IMR-90 (cell line): ENCODE results near the gene S100A6. TPM values are rescaled to one million over a fixed set of nuclear protein-coding genes. Genes with fewer than 3 reads are reported as not detected.
A peak's percentile ranks its signal among the peaks of the same experiment; 100 is the strongest.

Experiments used
- ATAC-seq: fragments of 200-7000 bp; cut with Tn5 transposase; 2 replicates; pipeline ENCODE4 v1.9.1; 2020; ENCODE audit warnings: low read depth, mild to moderate bottlenecking, moderate library complexity
- BruUV-seq: library from RNA; stranded (reverse); fragments of 400-500 nt; replicated peaks from 2 replicates; lab custom pipeline; 2021; lab: Mats Ljungman, UMichigan
- CTCF ChIA-PET: fragments of 300-600 bp; formaldehyde crosslinking; extraction: SDS; loops from one replicate; lab custom pipeline; 2021; ENCODE audit warnings: antibody characterized with exemption; lab: Yijun Ruan, JAX
- POLR2A ChIA-PET: fragments of 300-600 bp; sonication (Branson Sonifier 250); formaldehyde crosslinking; loops from one replicate; lab custom pipeline; 2022; ENCODE audit warnings: antibody characterized with exemption; ENCODE audit not compliant: unreplicated experiment; lab: Charles Lee
- DNase-seq: peaks from one replicate; pipeline ENCODE4 v3.0.0; 2013
- H2AFZ ChIP-seq: replicated peaks from 2 replicates; pipeline ENCODE3; 2013; ENCODE audit warnings: low read length, mild to moderate bottlenecking; ENCODE audit not compliant: poor library complexity
- H2AK5ac ChIP-seq: 2 replicates; pipeline ENCODE4 v1.6.1; 2013; ENCODE audit warnings: low read depth, low read length, inconsistent platforms
- H2AK9ac ChIP-seq: replicated peaks from 2 replicates; pipeline ENCODE3; 2013; ENCODE audit warnings: mild to moderate bottlenecking, low read depth, low read length, moderate library complexity; ENCODE audit not compliant: poor library complexity
- H2BK120ac ChIP-seq: 2 replicates; pipeline ENCODE4 v1.6.1; 2013; ENCODE audit warnings: low read depth, low read length, inconsistent platforms
- H2BK15ac ChIP-seq: 3 replicates; pipeline ENCODE4 v1.6.1; 2013; ENCODE audit warnings: low read depth, low read length, inconsistent platforms
- H2BK20ac ChIP-seq: 2 replicates; pipeline ENCODE4 v1.6.1; 2013; ENCODE audit warnings: low read depth, mild to moderate bottlenecking, inconsistent platforms, low read length, moderate library complexity
- H2BK5ac ChIP-seq: 2 replicates; pipeline ENCODE4 v1.6.1; 2013; ENCODE audit warnings: mild to moderate bottlenecking, low read depth, low read length, inconsistent platforms; ENCODE audit not compliant: poor library complexity, severe bottlenecking
- H3K14ac ChIP-seq: replicated peaks from 2 replicates; pipeline ENCODE4 v1.6.1; 2013; ENCODE audit warnings: low read depth, low read length, inconsistent platforms
- H3K18ac ChIP-seq: 2 replicates; pipeline ENCODE4 v1.6.1; 2013; ENCODE audit warnings: low read depth, low read length, control low read depth
- H3K23ac ChIP-seq: 2 replicates; pipeline ENCODE4 v1.6.1; 2013; ENCODE audit warnings: low read depth, low read length, inconsistent platforms
- H3K27ac ChIP-seq: 2 replicates; pipeline ENCODE4 v1.5.1; 2013; ENCODE audit warnings: mild to moderate bottlenecking, control low read depth, low read length; ENCODE audit not compliant: insufficient read depth
- H3K27me3 ChIP-seq: 2 replicates; pipeline ENCODE4 v1.6.1; 2013; ENCODE audit warnings: low read length; ENCODE audit not compliant: control insufficient read depth, insufficient read depth
- H3K36me3 ChIP-seq: 2 replicates; pipeline ENCODE4 v1.6.1; 2013; ENCODE audit warnings: low read length, mixed read lengths; ENCODE audit not compliant: control insufficient read depth, insufficient read depth
- H3K4ac ChIP-seq: 2 replicates; pipeline ENCODE4 v1.6.1; 2013; ENCODE audit warnings: low read depth, low read length, inconsistent platforms
- H3K4me1 ChIP-seq: 2 replicates; pipeline ENCODE4 v1.6.1; 2013; ENCODE audit warnings: low read length, mixed read lengths; ENCODE audit not compliant: control insufficient read depth, insufficient read depth
- H3K4me2 ChIP-seq: 2 replicates; pipeline ENCODE4 v1.6.1; 2013; ENCODE audit warnings: low read depth, mild to moderate bottlenecking, control low read depth, low read length, moderate library complexity
- H3K4me3 ChIP-seq: 2 replicates; pipeline ENCODE4 v1.5.1; 2013; ENCODE audit warnings: low read depth, mild to moderate bottlenecking, control low read depth, low read length, moderate library complexity; ENCODE audit not compliant: insufficient read depth
- H3K56ac ChIP-seq: 2 replicates; pipeline ENCODE4 v1.6.1; 2013; ENCODE audit warnings: low read length, inconsistent platforms; ENCODE audit not compliant: insufficient read depth; ENCODE audit errors: extremely low read depth
- H3K79me1 ChIP-seq, 2 experiments: 2 replicates each; pipeline ENCODE4 v1.6.1; 2013; ENCODE audit warnings: low read length in 2 of 2, inconsistent platforms in 1 of 2, low read depth in 1 of 2
- H3K9ac ChIP-seq: 2 replicates; pipeline ENCODE4 v1.6.1; 2013; ENCODE audit warnings: low read depth, low read length, control low read depth
- H3K9me1 ChIP-seq: 2 replicates; pipeline ENCODE4 v1.6.1; 2013; ENCODE audit warnings: low read length, inconsistent platforms; ENCODE audit not compliant: insufficient read depth
- H3K9me3 ChIP-seq: 2 replicates; pipeline ENCODE4 v1.6.1; 2013; ENCODE audit warnings: low read length; ENCODE audit not compliant: control insufficient read depth, insufficient read depth
- H4K20me1 ChIP-seq: 2 replicates; pipeline ENCODE4 v1.6.1; 2013; ENCODE audit warnings: low read length, inconsistent platforms; ENCODE audit not compliant: insufficient read depth
- H4K5ac ChIP-seq: 2 replicates; pipeline ENCODE4 v1.6.1; 2013; ENCODE audit warnings: mild to moderate bottlenecking, low read depth, low read length, control low read depth
- H4K8ac ChIP-seq, 2 experiments: 2 replicates each; pipeline ENCODE4 v1.6.1; 2013; ENCODE audit warnings: low read depth in 2 of 2, low read length in 2 of 2, control low read depth in 1 of 2, inconsistent platforms in 1 of 2
- H4K91ac ChIP-seq: 2 replicates; pipeline ENCODE4 v1.6.1; 2013; ENCODE audit warnings: low read depth, low read length, inconsistent platforms; ENCODE audit not compliant: insufficient read depth
- CEBPB ChIP-seq: IDR thresholded peaks from 2 replicates; pipeline ENCODE4 v1.6.1; 2012; ENCODE audit warnings: low read depth, low read length, improper control_type of control experiment
- FOS ChIP-seq: fragments of 150-350 bp; IDR thresholded peaks from 2 replicates; pipeline ENCODE4 v1.6.1; 2016; ENCODE audit warnings: low read depth, low read length
- MAFK ChIP-seq: IDR thresholded peaks from 2 replicates; pipeline ENCODE4 v1.6.1; 2012; ENCODE audit warnings: low read depth, low read length, improper control_type of control experiment
- MAZ ChIP-seq: IDR thresholded peaks from 2 replicates; pipeline ENCODE4 v1.6.1; 2012; ENCODE audit warnings: low read depth, mild to moderate bottlenecking, low read length, improper control_type of control experiment, moderate library complexity, borderline replicate concordance
- RCOR1 ChIP-seq: IDR thresholded peaks from 2 replicates; pipeline ENCODE4 v1.6.1; 2012; ENCODE audit warnings: mild to moderate bottlenecking, low read length, improper control_type of control experiment; ENCODE audit not compliant: insufficient replicate concordance
- WGBS, 2 experiments: methylation state at CpG; one replicate each; pipeline versions ENCODE4 v1.1.5 to v1.1.7; 2013; ENCODE audit warnings: missing lambda C conversion rate in 2 of 2; ENCODE audit not compliant: insufficient read length in 1 of 2; ENCODE audit errors: extremely low coverage in 2 of 2; 5-methylcytosine and 5-hydroxymethylcytosine counted together
- dilution Hi-C: fragments of 300-500 bp; cut with HindIII; formaldehyde crosslinking; loops from one replicate; pipeline ENCODE4 v1.14.3; 2018; ENCODE audit warnings: low sequenced_read_pairs; ENCODE audit not compliant: unreplicated experiment
- in situ Hi-C: fragments of 300-500 bp; cut with MboI; formaldehyde crosslinking; loops from 3 replicates; pipeline ENCODE4 v1.14.3; 2019; ENCODE audit warnings: low sequenced_read_pairs, inconsistent platforms, mixed read lengths
- intact Hi-C: fragments of 100-400 bp; cut with micrococcal nuclease; formaldehyde crosslinking; loops from 2 replicates; pipeline ENCODE4 v1.10.0; 2022
- polyA plus RNA-seq, 3 experiments: library from polyadenylated mRNA; depleted of rRNA; stranded (reverse); fragments of >200 nt; gene quantifications; 2 replicates each; pipeline ENCODE4 v1.2.3, GENCODE V29; 2012; ENCODE audit warnings: low replicate concordance in 1 of 3
- total RNA-seq: library from RNA; depleted of rRNA; stranded (reverse); fragments of >200 nt; gene quantifications from 2 replicates; pipeline ENCODE4 v1.2.3, GENCODE V29; 2012

S100A6 gene
- total and polyA plus RNA-seq, 2 of the 4 experiments (the other 2 are of a cell fraction) = 373 to 1,755 TPM

DNA sequence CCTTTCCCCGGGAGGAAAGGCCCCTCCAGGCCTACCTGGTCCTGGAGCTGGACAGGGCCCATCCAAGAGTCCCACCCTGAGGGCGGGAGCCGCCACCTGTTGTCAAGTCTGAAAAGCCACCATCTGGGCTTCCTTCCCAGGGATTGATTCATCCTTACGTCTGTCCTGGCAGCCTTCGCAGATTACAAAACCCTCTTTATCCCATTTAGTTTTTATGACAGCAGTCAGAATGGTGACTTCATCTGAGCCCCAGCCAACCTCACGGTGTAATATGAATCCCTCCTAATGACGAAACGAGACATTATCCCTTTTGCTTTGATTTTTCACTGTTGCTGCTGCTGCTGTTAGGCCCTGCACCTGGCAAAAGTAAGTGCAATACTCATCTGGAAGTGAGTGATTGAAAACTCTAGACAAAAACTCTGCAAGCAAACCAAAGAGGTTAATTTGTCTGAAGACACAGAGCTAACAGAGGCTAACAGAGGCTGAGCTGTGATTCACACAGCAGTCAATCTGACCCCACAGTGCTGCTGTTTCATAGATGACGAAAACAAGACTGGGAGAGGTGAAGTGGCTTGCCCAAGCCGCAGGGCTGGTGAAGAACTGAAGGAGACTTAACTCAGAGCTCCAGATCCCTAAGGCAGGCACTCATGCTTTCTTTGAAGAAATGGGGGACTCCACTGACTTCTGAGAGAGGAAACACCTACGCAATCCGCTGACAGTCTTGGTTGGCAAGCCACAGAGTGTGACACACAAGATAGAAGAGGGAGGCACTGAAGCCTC lies 45.3 kb downstream of the S100A6 start:
- 3% methylated on average over 6 of the region's 12 CpGs; no CpG with 5 or more reads in 1 of the 2 experiments for WGBS, 2 experiments
- peak overlapping the region; percentile 48 for H3K4me2 ChIP-seq
- POLR2A ChIA-PET = no interaction called here
- H3K27me3 ChIP-seq = peaks cover 6% of the 10 kb centered on the region
- peaks cover 3% of the 10 kb centered on the region for H4K20me1 ChIP-seq
- DNase-seq = peak; percentile 97
- peaks cover 5% of the 10 kb centered on the region; the same call in 1 of the 2 replicates for H3K4me1 ChIP-seq
- H3K4ac ChIP-seq = no peak overlapping the region
- H3K79me1 ChIP-seq = no peaks in the 10 kb centered on the region
- ATAC-seq = peak; percentile 85
- peak; percentile 84 for TF ChIP-seq CEBPB
- peak; percentile 64; the same call in 1 of the 2 replicates for TF ChIP-seq FOS
- no peak for TF ChIP-seq MAFK
- peak; percentile 3; the same call in 1 of the 2 replicates for TF ChIP-seq MAZ
- peak; percentile 62 for TF ChIP-seq RCOR1
- dilution Hi-C loops = no loop called here
- no peak overlapping the region for H3K18ac ChIP-seq
- no peak overlapping the region for H4K5ac ChIP-seq
- H2BK120ac ChIP-seq = no peak overlapping the region
- H3K14ac ChIP-seq = no peak overlapping the region
- no peak overlapping the region for H2AK9ac ChIP-seq
- H2AK5ac ChIP-seq = no peak overlapping the region
- peak overlapping the region; percentile 47 for H2BK5ac ChIP-seq
- peaks cover 8% of the 10 kb centered on the region; the same call in 1 of the 2 replicates for H3K9me1 ChIP-seq
- no peak overlapping the region for H2BK20ac ChIP-seq
- intact Hi-C loops = no loop called here
- no peak overlapping the region for H4K8ac ChIP-seq
- BruUV-seq = no TSS peak
- no peak overlapping the region for H4K91ac ChIP-seq
- no peak overlapping the region for H3K56ac ChIP-seq
- in situ Hi-C loops = no loop called here
- CTCF ChIA-PET = interaction anchor here (0.6 to 2.8 kb wide), 3 partner anchors 21 to 138 kb away, joined by 3 to 8 read pairs (median 4); no protein-coding TSS in a partner anchor
- H3K27ac ChIP-seq = peak overlapping the region; percentile 5; the same call in 1 of the 2 replicates
- no peak overlapping the region for H2BK15ac ChIP-seq
- H3K9ac ChIP-seq = no peak overlapping the region
- H2AFZ ChIP-seq = peak overlapping the region; percentile 83
- no peaks in the 10 kb centered on the region for H3K9me3 ChIP-seq
- H3K23ac ChIP-seq = no peak overlapping the region
- H3K4me3 ChIP-seq = peak overlapping the region; percentile 14; the same call in 1 of the 2 replicates
- no peaks in the 10 kb centered on the region for H3K36me3 ChIP-seq
